Fibroblast of skin of left quadriceps (primary cell): Measurements from ENCODE around the gene IGDCC3.
"Not testable (repeated sequence)": the region's sequence is repeated elsewhere in the genome, so short reads cannot be mapped to it uniquely, and the experiment has no call there.

ENCODE experiments used
- DNase-seq, 2 experiments: peaks; one replicate each; pipeline ENCODE4 v3.0.0-alpha.2; 2013; ENCODE audit warnings: low read depth in 2 of 2

Gene IGDCC3

GRCh38 chr15:65370885-65371284 is 6.9 kb downstream of the IGDCC3 start:
- DNase-seq: no peak

- no peak for DNase-seq
Measured at GRCh38 chr15:65369651-65370050, 8.2 kb downstream of the IGDCC3 start.

- no peak for DNase-seq
Measured at GRCh38 chr15:65369212-65369547, 8.6 kb downstream of the IGDCC3 start.

GRCh38 chr15:65368302-65369211 is 9.2 kb downstream of the IGDCC3 start:
- DNase-seq: no peak

- no peak for DNase-seq
Measured at GRCh38 chr15:65366122-65366892, 11.5 kb downstream of the IGDCC3 start.

- no peak for DNase-seq
Measured at GRCh38 chr15:65365229-65365628, 12.6 kb downstream of the IGDCC3 start.

- DNase-seq: no peak
Measured at GRCh38 chr15:65363766-65364165, 14.0 kb downstream of the IGDCC3 start.

GRCh38 chr15:65363306-65363705 is 14.5 kb downstream of the IGDCC3 start:
- no peak for DNase-seq

GRCh38 chr15:65362491-65362890 is 15.3 kb downstream of the IGDCC3 start:
- DNase-seq: no peak

- DNase-seq: no peak
Measured at GRCh38 chr15:65361708-65362459, 15.9 kb downstream of the IGDCC3 start.

- no peak for DNase-seq
Measured at GRCh38 chr15:65360506-65360905, 17.3 kb downstream of the IGDCC3 start.

- DNase-seq: no peak
Measured at GRCh38 chr15:65355988-65356353, 21.8 kb downstream of the IGDCC3 start.

- no peak for DNase-seq
Measured at GRCh38 chr15:65355173-65355987, 22.4 kb downstream of the IGDCC3 start.

- DNase-seq: no peak
Measured at GRCh38 chr15:65354835-65355172, 23.0 kb downstream of the IGDCC3 start.

- DNase-seq: not testable (repeated sequence)
Measured at GRCh38 chr15:65351972-65352371, 25.8 kb downstream of the IGDCC3 start.

GRCh38 chr15:65349338-65349737 is 28.5 kb downstream of the IGDCC3 start:
- DNase-seq: no peak

GRCh38 chr15:65347756-65348155 is 30.0 kb downstream of the IGDCC3 start:
- DNase-seq: not testable (repeated sequence)

- DNase-seq: no peak
Measured at GRCh38 chr15:65346856-65347598, 30.8 kb downstream of the IGDCC3 start.

GRCh38 chr15:65344914-65345275 is 32.9 kb downstream of the IGDCC3 start:
- DNase-seq: no peak

GRCh38 chr15:65344214-65344913 is 33.4 kb downstream of the IGDCC3 start:
- no peak for DNase-seq
